ENCODE results near the gene PTGR2. TPM values are rescaled to one million over a fixed set of nuclear protein-coding genes. Genes with fewer than 3 reads are reported as not detected.

Gene PTGR2
- total and polyA plus RNA-seq, 2 of the 8 experiments (the other 6 are each of a cell fraction or from before 2014, with no cell fraction given), result 6.0 to 17.5 TPM

DNA sequence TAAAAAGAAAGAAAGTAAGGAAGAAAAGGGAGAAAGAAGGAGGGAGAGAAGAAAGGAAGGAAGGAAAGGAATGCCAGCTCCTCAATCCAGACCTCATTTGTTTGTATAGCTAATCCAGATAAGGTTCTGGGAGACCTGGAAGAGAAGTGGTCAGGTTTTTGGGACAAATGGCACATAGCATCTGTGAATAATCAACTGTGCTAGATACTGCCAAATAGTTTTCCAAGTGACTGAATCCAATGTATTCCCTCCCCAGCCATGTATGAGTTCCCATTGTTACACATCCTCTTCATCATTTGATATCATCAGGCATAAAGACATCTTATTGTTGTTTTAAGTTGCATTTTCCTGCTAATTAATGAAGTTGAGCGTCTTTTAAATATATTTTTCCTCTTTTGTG, 18.6 kb upstream of the PTGR2 start (continued):
- TF ChIP-seq, protein P1, sequence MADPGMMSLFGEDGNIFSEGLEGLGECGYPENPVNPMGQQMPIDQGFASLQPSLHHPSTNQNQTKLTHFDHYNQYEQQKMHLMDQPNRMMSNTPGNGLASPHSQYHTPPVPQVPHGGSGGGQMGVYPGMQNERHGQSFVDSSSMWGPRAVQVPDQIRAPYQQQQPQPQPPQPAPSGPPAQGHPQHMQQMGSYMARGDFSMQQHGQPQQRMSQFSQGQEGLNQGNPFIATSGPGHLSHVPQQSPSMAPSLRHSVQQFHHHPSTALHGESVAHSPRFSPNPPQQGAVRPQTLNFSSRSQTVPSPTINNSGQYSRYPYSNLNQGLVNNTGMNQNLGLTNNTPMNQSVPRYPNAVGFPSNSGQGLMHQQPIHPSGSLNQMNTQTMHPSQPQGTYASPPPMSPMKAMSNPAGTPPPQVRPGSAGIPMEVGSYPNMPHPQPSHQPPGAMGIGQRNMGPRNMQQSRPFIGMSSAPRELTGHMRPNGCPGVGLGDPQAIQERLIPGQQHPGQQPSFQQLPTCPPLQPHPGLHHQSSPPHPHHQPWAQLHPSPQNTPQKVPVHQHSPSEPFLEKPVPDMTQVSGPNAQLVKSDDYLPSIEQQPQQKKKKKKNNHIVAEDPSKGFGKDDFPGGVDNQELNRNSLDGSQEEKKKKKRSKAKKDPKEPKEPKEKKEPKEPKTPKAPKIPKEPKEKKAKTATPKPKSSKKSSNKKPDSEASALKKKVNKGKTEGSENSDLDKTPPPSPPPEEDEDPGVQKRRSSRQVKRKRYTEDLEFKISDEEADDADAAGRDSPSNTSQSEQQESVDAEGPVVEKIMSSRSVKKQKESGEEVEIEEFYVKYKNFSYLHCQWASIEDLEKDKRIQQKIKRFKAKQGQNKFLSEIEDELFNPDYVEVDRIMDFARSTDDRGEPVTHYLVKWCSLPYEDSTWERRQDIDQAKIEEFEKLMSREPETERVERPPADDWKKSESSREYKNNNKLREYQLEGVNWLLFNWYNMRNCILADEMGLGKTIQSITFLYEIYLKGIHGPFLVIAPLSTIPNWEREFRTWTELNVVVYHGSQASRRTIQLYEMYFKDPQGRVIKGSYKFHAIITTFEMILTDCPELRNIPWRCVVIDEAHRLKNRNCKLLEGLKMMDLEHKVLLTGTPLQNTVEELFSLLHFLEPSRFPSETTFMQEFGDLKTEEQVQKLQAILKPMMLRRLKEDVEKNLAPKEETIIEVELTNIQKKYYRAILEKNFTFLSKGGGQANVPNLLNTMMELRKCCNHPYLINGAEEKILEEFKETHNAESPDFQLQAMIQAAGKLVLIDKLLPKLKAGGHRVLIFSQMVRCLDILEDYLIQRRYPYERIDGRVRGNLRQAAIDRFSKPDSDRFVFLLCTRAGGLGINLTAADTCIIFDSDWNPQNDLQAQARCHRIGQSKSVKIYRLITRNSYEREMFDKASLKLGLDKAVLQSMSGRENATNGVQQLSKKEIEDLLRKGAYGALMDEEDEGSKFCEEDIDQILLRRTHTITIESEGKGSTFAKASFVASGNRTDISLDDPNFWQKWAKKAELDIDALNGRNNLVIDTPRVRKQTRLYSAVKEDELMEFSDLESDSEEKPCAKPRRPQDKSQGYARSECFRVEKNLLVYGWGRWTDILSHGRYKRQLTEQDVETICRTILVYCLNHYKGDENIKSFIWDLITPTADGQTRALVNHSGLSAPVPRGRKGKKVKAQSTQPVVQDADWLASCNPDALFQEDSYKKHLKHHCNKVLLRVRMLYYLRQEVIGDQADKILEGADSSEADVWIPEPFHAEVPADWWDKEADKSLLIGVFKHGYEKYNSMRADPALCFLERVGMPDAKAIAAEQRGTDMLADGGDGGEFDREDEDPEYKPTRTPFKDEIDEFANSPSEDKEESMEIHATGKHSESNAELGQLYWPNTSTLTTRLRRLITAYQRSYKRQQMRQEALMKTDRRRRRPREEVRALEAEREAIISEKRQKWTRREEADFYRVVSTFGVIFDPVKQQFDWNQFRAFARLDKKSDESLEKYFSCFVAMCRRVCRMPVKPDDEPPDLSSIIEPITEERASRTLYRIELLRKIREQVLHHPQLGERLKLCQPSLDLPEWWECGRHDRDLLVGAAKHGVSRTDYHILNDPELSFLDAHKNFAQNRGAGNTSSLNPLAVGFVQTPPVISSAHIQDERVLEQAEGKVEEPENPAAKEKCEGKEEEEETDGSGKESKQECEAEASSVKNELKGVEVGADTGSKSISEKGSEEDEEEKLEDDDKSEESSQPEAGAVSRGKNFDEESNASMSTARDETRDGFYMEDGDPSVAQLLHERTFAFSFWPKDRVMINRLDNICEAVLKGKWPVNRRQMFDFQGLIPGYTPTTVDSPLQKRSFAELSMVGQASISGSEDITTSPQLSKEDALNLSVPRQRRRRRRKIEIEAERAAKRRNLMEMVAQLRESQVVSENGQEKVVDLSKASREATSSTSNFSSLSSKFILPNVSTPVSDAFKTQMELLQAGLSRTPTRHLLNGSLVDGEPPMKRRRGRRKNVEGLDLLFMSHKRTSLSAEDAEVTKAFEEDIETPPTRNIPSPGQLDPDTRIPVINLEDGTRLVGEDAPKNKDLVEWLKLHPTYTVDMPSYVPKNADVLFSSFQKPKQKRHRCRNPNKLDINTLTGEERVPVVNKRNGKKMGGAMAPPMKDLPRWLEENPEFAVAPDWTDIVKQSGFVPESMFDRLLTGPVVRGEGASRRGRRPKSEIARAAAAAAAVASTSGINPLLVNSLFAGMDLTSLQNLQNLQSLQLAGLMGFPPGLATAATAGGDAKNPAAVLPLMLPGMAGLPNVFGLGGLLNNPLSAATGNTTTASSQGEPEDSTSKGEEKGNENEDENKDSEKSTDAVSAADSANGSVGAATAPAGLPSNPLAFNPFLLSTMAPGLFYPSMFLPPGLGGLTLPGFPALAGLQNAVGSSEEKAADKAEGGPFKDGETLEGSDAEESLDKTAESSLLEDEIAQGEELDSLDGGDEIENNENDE (IDR thresholded peaks at IDR 0.05; ENCODE audit: insufficient replicate concordance, low read length), result no peak
- TF ChIP-seq CREB1 (IDR thresholded peaks at IDR 0.05) (no peak), JUND (IDR thresholded peaks at IDR 0.05; ENCODE audit: low read length) (no peak), RBBP5 (IDR thresholded peaks at IDR 0.05; ENCODE audit: borderline replicate concordance, low read depth, low read length) (no peak), CBX8 (IDR thresholded peaks at IDR 0.05; ENCODE audit: borderline replicate concordance, low read depth, low read length) (no peak), GABPA (IDR thresholded peaks at IDR 0.05; ENCODE audit: borderline replicate concordance, insufficient read depth, low read length) (no peak), SP2 (IDR thresholded peaks at IDR 0.05; ENCODE audit: low read length) (no peak)
